Putamen (tissue), 1 donor: Measurements from ENCODE around the gene SHMT2.

Source experiments
- DNase-seq: peaks from one replicate; pipeline ENCODE4 v3.0.0-alpha.2; 2016; ENCODE audit warnings: low spot score

The SHMT2 gene

GRCh38 chr12:57229634-57230380 lies at the start of gene SHMT2:
Gene SHMT2, plus strand, starts transcription at chr12:57229711. Its CDS starts 68 bp downstream, at chr12:57229779.
- peak; percentile 94 for DNase-seq

- DNase-seq, result no peak
These were observed 49.1 kb upstream of the SHMT2 start for GRCh38 chr12:57180321-57180989.

GRCh38 chr12:57181072-57181471 lies 48.4 kb upstream of the SHMT2 start:
- DNase-seq, result no peak

- no peak for DNase-seq
These were observed 47.9 kb upstream of the SHMT2 start for GRCh38 chr12:57181561-57182155.

DNA sequence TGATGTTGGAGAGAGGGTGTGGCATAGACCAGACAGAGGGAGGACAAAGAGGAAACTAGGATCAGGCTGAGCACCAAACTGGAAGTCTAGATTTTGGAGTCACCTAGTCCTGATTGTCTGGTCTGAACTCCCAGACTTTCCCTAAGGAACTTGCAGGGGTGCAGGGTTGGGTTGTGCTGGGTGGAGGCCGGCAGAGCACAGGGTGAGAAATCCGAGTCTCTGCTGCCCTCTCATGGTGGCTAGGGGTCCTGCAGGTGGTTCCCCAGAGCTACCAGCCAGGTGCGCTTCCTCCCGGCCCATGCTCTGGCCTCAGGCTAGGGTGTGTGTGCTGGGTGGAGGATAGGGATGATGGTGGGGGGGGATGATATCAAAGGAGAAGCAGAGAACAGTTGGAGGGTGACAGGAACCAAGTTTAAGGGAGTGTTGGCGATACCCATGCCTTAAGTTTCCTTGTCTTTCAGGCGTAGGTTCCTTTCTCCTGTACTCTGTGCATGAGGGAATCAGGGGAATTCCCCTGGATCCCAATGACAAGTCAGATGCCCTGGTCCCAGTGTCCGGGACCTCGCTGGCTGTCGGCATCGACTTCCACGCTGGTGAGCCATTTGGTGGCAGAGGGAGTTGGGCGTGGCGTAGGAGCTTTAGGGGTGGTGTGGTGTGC lies 46.5 kb upstream of the SHMT2 start:
- peak; percentile 52 for DNase-seq

GRCh38 chr12:57183939-57184725 lies 45.4 kb upstream of the SHMT2 start:
- DNase-seq, result no peak

DNA sequence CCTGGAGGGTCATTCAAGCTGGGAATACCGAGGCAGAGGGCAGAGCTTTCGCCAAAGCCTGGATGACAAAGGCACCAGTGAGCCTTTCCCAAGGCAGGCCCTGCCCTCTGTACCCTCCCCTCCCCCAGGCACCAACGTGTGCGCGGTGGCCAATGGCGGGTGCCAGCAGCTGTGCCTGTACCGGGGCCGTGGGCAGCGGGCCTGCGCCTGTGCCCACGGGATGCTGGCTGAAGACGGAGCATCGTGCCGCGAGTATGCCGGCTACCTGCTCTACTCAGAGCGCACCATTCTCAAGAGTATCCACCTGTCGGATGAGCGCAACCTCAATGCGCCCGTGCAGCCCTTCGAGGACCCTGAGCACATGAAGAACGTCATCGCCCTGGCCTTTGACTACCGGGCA lies 44.1 kb upstream of the SHMT2 start:
- no peak for DNase-seq

GRCh38 chr12:57185906-57186508 lies 43.5 kb upstream of the SHMT2 start:
- no peak for DNase-seq

GRCh38 chr12:57187222-57188089 lies 42.1 kb upstream of the SHMT2 start:
- no peak for DNase-seq

DNA sequence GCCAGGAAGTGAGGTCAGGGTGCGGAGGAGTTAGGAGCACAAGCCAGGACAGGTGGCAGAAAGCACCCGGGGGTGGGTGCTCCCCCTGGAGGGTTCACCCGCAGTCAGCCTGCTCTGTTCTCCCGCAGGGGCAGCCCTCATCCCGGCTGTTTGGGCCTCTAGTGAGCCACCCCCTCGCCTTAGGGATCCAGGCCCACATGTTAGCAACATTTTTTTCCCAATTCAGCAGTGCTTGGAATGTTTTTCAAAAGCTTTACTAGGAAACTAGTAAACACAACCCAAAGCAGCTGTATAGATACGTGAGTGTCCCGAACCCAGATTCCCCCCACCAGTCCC lies 41.5 kb upstream of the SHMT2 start:
- no peak for DNase-seq

DNA sequence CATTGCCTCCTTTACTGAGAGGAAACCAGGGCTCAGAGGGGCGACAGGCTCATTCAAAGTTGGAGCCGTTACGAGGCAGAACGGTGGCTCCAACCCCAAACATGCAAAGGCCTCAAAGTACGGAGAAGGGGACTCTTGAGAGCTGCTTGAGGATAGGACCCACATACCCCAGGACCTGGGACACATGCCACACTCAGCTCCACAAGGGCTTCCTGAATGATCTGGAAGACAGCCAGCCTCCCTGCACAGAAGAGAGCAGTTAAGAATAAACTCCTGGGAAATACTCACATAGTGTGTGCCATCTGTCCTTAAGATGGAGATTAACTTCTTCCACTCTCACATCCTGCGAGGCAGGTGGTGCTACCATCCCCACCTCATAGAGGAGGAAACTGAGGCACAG lies 39.5 kb upstream of the SHMT2 start:
- DNase-seq, result no peak

DNA sequence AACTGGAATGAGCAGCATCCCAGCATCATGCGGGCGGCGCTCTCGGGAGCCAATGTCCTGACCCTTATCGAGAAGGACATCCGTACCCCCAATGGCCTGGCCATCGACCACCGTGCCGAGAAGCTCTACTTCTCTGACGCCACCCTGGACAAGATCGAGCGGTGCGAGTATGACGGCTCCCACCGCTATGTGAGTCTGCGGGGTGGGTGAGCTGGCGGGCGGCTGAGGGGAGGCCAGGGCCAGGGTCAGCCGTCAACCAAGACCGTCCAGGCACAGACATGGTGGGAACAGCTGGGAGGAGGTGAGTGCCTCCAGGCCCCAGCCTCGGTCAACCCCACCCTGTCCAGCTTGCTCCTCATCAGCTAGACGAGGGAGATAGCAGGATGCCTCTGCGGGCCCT lies 38.7 kb upstream of the SHMT2 start:
- DNase-seq, result no peak

DNA sequence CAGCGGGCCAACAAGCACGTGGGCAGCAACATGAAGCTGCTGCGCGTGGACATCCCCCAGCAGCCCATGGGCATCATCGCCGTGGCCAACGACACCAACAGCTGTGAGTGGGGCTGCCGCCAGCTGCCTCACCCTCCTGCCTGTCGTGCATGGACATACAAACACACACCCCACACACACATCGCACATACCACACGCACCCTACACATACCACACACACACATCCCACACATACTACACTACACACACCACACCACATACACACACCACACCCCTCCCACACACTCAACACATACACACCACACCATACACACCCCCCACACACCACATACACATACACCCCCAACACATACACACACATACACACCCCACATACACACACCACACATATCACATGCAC lies 38.1 kb upstream of the SHMT2 start:
- no peak for DNase-seq

DNA sequence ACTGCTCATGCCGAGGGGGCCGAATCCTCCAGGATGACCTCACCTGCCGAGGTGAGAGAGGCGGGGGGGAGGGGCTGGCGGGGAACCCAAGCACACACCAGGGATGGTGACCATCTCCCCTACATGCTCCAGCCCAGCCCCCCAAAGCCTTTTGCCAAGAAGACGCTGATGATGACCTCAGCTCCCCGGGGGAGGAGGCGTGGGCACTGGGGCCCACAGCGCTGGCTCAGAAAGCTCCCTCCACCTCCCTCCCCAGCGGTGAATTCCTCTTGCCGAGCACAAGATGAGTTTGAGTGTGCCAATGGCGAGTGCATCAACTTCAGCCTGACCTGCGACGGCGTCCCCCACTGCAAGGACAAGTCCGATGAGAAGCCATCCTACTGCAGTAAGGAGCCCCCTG lies 36.6 kb upstream of the SHMT2 start:
- no peak for DNase-seq

GRCh38 chr12:57193706-57194245 lies 35.7 kb upstream of the SHMT2 start:
- no peak for DNase-seq

DNA sequence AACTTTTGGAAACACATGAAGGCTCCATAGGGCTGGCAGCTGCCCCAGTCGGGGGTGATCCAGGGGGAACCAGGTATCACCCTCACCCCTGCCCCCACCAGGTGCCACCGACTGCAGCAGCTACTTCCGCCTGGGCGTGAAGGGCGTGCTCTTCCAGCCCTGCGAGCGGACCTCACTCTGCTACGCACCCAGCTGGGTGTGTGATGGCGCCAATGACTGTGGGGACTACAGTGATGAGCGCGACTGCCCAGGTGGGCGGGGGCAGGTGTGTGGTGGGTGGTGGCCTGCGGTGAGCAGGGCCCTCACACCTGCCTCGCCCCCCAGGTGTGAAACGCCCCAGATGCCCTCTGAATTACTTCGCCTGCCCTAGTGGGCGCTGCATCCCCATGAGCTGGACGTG lies 35.3 kb upstream of the SHMT2 start:
- no peak for DNase-seq

GRCh38 chr12:57195186-57195585 lies 34.3 kb upstream of the SHMT2 start:
- no peak for DNase-seq

GRCh38 chr12:57195611-57196371 lies 33.7 kb upstream of the SHMT2 start:
- no peak for DNase-seq

DNA sequence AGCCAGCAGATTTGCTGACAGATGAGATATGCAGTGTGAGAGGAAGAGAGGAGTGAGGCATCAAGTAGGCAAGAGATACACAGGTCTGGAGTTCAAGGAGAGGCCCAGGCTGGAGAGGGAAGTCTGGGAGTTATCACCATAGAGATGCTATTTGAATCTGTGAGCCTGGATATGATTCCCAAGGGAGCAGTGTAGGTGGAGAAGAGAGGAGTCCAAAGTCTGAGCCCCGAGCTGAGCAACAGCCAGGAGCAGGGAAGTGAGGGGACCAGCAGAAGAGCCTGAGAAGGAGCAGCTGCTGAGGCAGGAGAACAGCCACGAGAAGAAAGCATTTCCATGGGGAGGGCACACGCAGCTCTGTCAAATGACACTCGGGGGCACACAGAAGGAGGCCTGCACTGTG lies 33.1 kb upstream of the SHMT2 start:
- no peak for DNase-seq

GRCh38 chr12:57196956-57197355 lies 32.6 kb upstream of the SHMT2 start:
- no peak for DNase-seq
